Measurements from ENCODE around the gene FRMD4A. TPM values are rescaled to one million over a fixed set of nuclear protein-coding genes. Genes with fewer than 3 reads are reported as not detected.

FRMD4A gene
- total and polyA plus RNA-seq, 8 donors: 6.9 to 25.3 (median 11.3) TPM

- no peaks in the 10 kb centered on the region for H3K9me3 ChIP-seq
- intact Hi-C loops (cut with DNase I; ENCODE audit: low total_unique reads): no loop called here
Measured at GRCh38 chr10:13970236-13970956, 360.3 kb downstream of the FRMD4A start.

GRCh38 chr10:13969792-13970140 is 361.0 kb downstream of the FRMD4A start:
- no peak for TF ChIP-seq CTCF (IDR thresholded peaks at IDR 0.05)
- no peak for TF ChIP-seq EP300 (IDR thresholded peaks at IDR 0.05)
- intact Hi-C loops (cut with DNase I; ENCODE audit: low total_unique reads): no loop called here
- Histone ChIP-seq H3K4me3 (no peak overlapping the region), H3K27ac (no peak overlapping the region), H3K4me1 (peaks cover 0 to 26% (median 10%) of the 10 kb centered on the region in 4 donors), H3K9me3 (no peaks in the 10 kb centered on the region), H3K36me3 (no peaks in the 10 kb centered on the region), H3K27me3 (peaks cover 0 to 10% (median 0%) of the 10 kb centered on the region in 3 donors)
- no peak for DNase-seq
- WGBS, 5 donors: 67 to 85% (median 83%) methylated on average over 3 of the region's 3 CpGs

More at GRCh38 chr10:13970236-13970956, 360.3 kb downstream of the FRMD4A start:
- Histone ChIP-seq H3K4me1 (peaks cover 0 to 26% (median 10%) of the 10 kb centered on the region in 4 donors), H3K27ac (no peak overlapping the region), H3K36me3 (no peaks in the 10 kb centered on the region), H3K4me3 (no peak overlapping the region), H3K27me3 (peaks cover 0 to 10% (median 0%) of the 10 kb centered on the region in 3 donors)
- 60 to 71% (median 65%) methylated on average over 16 to 18 of the region's 18 CpGs for WGBS, 5 donors
- DNase-seq: peak in 1 of 2 donors; percentile 37
- TF ChIP-seq POLR2A (IDR thresholded peaks at IDR 0.05): no peak
- TF ChIP-seq EP300 (IDR thresholded peaks at IDR 0.05): no peak
- no peak for TF ChIP-seq CTCF (IDR thresholded peaks at IDR 0.05)
- TF ChIP-seq POLR2AphosphoS5 (IDR thresholded peaks at IDR 0.05): no peak

GRCh38 chr10:13969118-13969791 is 361.5 kb downstream of the FRMD4A start:
- 85 to 89% (median 87%) methylated on average over 11 to 12 of the region's 12 CpGs for WGBS, 5 donors
- TF ChIP-seq CTCF (IDR thresholded peaks at IDR 0.05) (no peak), POLR2A (IDR thresholded peaks at IDR 0.05) (no peak), POLR2AphosphoS5 (IDR thresholded peaks at IDR 0.05) (no peak), EP300 (IDR thresholded peaks at IDR 0.05) (no peak)
- H3K4me3 ChIP-seq: no peak overlapping the region
- H3K9me3 ChIP-seq: no peaks in the 10 kb centered on the region
- intact Hi-C loops (cut with DNase I; ENCODE audit: low total_unique reads): no loop called here
- H3K27ac ChIP-seq: no peak overlapping the region
- H3K36me3 ChIP-seq: no peaks in the 10 kb centered on the region
- H3K27me3 ChIP-seq: peaks cover 0 to 10% (median 0%) of the 10 kb centered on the region in 3 donors
- no peak for DNase-seq
- peaks cover 0 to 25% (median 10%) of the 10 kb centered on the region in 4 donors for H3K4me1 ChIP-seq

- DNase-seq: no peak
- no peak overlapping the region for H3K4me3 ChIP-seq
- intact Hi-C loops (cut with DNase I; ENCODE audit: low total_unique reads): no loop called here
- H3K9me3 ChIP-seq: no peaks in the 10 kb centered on the region
- H3K27ac ChIP-seq: no peak overlapping the region
- no peak for TF ChIP-seq POLR2A (IDR thresholded peaks at IDR 0.05)
- TF ChIP-seq CTCF (IDR thresholded peaks at IDR 0.05): no peak
- TF ChIP-seq EP300 (IDR thresholded peaks at IDR 0.05): no peak
- no peak for TF ChIP-seq POLR2AphosphoS5 (IDR thresholded peaks at IDR 0.05)
- peaks cover 0 to 11% (median 10%) of the 10 kb centered on the region in 4 donors for H3K4me1 ChIP-seq
- peaks cover 0 to 3% (median 0%) of the 10 kb centered on the region in 3 donors for H3K27me3 ChIP-seq
- no peaks in the 10 kb centered on the region for H3K36me3 ChIP-seq
- 81 to 90% (median 88%) methylated on average over 3 of the region's 3 CpGs for WGBS, 5 donors
Measured at GRCh38 chr10:13961853-13962252, 368.9 kb downstream of the FRMD4A start.

All from stomach (tissue), 9 donors.